ENCODE results near the gene SMIM9.

The SMIM9 gene

DNA sequence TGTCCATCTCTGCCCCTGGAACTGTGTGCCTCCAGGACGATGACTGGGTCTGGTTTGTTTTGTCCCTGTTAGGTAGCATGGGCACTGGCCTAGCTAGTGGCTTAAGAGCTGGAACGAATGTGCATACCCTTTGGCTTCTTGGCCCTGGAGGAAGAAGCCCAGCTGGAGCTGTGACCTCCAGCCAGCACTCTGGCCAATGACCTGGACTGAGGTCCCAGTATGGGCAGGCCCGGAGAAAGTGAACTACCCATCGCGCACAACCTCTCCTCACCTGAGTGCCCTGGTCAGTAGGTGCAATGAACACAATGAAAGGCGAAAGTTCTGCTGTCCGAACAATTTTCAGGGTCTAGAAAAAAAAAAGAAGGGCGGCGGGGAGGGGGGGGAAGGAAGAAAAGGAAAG lies 53.5 kb downstream of the SMIM9 start:
- DNase-seq (ENCODE audit: low read depth): no peak

DNA sequence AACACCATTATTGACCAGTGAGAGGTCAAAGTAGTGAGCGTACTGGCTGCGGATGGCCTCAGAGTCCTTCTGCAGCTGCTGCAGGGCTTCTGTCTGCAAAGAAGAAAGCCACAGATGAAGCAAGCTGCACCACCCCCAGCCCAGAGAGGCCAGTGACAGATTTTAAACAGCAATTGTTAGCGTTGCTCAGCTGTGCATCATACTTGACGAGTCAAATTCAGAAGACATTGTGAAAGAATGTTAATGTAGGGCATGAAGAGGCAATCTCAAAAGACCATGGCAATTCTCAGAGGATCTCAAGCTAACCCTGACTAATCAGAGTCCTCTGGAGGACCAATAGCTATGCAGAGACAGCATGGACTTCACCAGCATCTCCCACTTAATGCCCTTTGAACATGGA lies 55.2 kb downstream of the SMIM9 start:
- DNase-seq (ENCODE audit: low read depth): no peak

DNA sequence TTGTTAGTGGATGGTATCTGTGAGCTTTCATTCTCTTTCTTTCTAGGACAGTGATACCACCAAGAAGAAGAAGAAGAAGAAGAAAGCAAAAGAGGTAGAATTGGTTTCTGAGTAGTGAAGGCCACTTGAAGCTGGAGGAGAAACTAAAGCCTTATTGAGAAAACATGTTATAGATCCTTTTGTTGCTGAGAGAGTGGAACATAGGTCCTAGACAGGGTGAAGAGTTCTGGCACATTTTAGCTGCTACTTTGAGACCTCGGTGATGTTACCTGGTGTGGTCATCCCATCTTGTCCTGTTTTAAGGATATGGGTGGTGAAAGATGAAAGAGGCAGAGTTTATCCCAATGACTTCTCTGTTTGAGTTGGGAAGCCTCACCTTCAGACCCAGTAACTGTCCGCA lies 57.7 kb downstream of the SMIM9 start:
- DNase-seq (ENCODE audit: low read depth): no peak

DNA sequence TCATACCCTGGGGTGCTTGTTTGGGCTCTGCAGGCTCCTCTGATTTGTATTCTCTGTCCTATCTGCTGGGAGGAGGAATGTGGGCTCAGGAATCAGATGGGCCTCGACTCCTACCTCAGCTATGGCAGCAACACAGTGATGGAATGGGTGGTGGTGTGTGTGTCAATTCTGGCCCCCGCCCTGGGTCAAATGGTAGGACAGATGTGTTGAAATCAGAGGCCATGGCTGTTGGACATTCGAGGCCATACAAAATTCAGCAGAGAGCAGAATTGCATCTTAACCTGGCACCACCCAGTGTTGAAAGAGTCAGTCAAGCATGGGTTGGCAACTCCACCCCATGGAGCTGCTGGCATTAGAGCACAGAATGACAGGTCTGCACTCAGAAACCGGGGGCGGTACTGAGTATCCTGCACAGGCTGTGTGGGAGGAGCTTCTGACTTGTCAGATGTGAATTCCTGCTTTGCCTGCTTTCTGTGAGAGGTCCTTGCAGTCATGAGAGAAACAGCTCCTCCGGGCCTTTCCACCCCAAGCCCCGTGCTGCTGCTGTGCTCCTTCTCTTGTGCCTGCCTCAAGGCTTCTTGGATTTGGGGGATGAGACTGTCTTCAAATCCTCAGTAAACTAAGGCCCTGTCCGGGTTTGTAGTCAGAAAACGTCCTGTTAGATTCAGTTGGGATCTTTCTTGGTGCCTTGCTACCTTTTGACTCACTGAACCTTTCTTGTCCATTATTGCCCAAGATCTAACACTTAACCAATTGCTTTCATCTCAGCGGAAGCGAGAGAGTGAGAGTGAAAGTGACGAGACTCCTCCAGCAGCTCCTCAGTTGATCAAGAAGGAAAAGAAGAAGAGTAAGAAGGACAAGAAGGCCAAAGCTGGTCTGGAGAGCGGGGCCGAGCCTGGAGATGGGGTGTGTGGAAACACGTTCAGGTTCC lies 58.8 kb downstream of the SMIM9 start:
- DNase-seq (ENCODE audit: low read depth): no peak

DNA sequence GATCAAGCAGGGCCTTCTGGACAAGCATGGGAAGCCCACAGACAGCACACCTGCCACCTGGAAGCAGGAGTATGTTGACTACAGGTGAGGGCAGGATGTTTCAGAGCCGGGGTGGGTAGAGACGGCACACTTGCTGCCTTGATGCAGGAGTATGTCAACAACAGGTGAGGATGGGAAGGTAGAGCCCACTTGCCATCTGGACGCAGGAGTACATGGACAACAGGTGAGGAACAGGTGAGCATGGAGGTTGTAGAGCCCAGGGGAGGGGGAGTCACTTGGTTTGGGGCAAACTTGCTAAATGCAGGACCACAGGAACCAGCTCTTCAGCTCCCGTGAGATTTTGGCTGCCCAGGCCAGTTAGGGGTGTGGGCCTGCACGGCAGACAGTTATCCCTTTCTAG lies 59.8 kb downstream of the SMIM9 start:
- DNase-seq (ENCODE audit: low read depth): no peak
